GM21447 (cell line): ENCODE measurements around the gene PCCA.
"Not testable (repeated sequence)": the region's sequence is repeated elsewhere in the genome, so short reads cannot be mapped to it uniquely, and the experiment has no call there.

ENCODE experiments used
- ATAC-seq: cut with Tn5 transposase; IDR thresholded peaks from one replicate; pipeline ENCODE4 v1.9.1; 2021; ENCODE audit not compliant: unreplicated experiment

The PCCA gene

GRCh38 chr13:100234524-100235136 is 145.7 kb downstream of the PCCA start:
- ATAC-seq, result no peak

- ATAC-seq, result no peak
Observed at GRCh38 chr13:100235311-100235901, 146.5 kb downstream of the PCCA start.

- ATAC-seq, result no peak
Observed at GRCh38 chr13:100240109-100240779, 151.4 kb downstream of the PCCA start.

GRCh38 chr13:100244431-100244830 is 155.5 kb downstream of the PCCA start:
- ATAC-seq, result no peak

- no peak for ATAC-seq
Observed at GRCh38 chr13:100245104-100245503, 156.2 kb downstream of the PCCA start.

- ATAC-seq, result no peak
Observed at GRCh38 chr13:100247937-100248336, 159.0 kb downstream of the PCCA start.

GRCh38 chr13:100254002-100254401 is 165.1 kb downstream of the PCCA start:
- ATAC-seq, result no peak

GRCh38 chr13:100262404-100262803 is 173.5 kb downstream of the PCCA start:
- ATAC-seq, result no peak

- no peak for ATAC-seq
Observed at GRCh38 chr13:100266026-100266425, 177.1 kb downstream of the PCCA start.

- ATAC-seq, result no peak
Observed at GRCh38 chr13:100269837-100270236, 180.9 kb downstream of the PCCA start.

GRCh38 chr13:100273138-100273537 is 184.2 kb downstream of the PCCA start:
- no peak for ATAC-seq

GRCh38 chr13:100273552-100273951 is 184.7 kb downstream of the PCCA start:
- ATAC-seq, result no peak

GRCh38 chr13:100274942-100275506 is 186.1 kb downstream of the PCCA start:
- ATAC-seq, result no peak

- no peak for ATAC-seq
Observed at GRCh38 chr13:100275746-100276145, 186.9 kb downstream of the PCCA start.

- ATAC-seq, result no peak
Observed at GRCh38 chr13:100280681-100281080, 191.8 kb downstream of the PCCA start.

GRCh38 chr13:100282306-100282705 is 193.4 kb downstream of the PCCA start:
- ATAC-seq, result not testable (repeated sequence)

- no peak for ATAC-seq
Observed at GRCh38 chr13:100290165-100290801, 201.4 kb downstream of the PCCA start.

- ATAC-seq, result no peak
Observed at GRCh38 chr13:100291624-100292023, 202.7 kb downstream of the PCCA start.

- ATAC-seq, result no peak
Observed at GRCh38 chr13:100297413-100297812, 208.5 kb downstream of the PCCA start.

GRCh38 chr13:100298116-100298681 is 209.3 kb downstream of the PCCA start:
- no peak for ATAC-seq

- ATAC-seq, result no peak
Observed at GRCh38 chr13:100298691-100299090, 209.8 kb downstream of the PCCA start.
